H9 (cell line): ENCODE results near the gene TMEM254. TPM values are rescaled to one million over a fixed set of nuclear protein-coding genes. Genes with fewer than 3 reads are reported as not detected.

ENCODE experiments used
- DNase-seq: peaks from one replicate; pipeline ENCODE4 v3.0.0-alpha.2; 2017
- H2AFZ ChIP-seq: one replicate; pipeline ENCODE4 v1.6.1; 2013; ENCODE audit warnings: mild to moderate bottlenecking, low read length, control low read depth, moderate library complexity
- H2AK5ac ChIP-seq: 2 replicates; pipeline ENCODE4 v1.6.1; 2013; ENCODE audit warnings: low read length, control low read depth, mixed read lengths; ENCODE audit not compliant: insufficient read length
- H2BK120ac ChIP-seq: one replicate; pipeline ENCODE4 v1.6.1; 2013; ENCODE audit warnings: low read depth, mild to moderate bottlenecking, low read length, control low read depth, inconsistent platforms; ENCODE audit not compliant: poor library complexity, severe bottlenecking
- H2BK12ac ChIP-seq: 2 replicates; pipeline ENCODE4 v1.6.1; 2013; ENCODE audit warnings: low read length, control low read depth, mixed read lengths, low read depth; ENCODE audit not compliant: insufficient read length
- H2BK15ac ChIP-seq: 2 replicates; pipeline ENCODE4 v1.6.1; 2013; ENCODE audit warnings: low read depth, low read length, control low read depth
- H2BK20ac ChIP-seq: one replicate; pipeline ENCODE4 v1.6.1; 2013; ENCODE audit warnings: low read depth, mild to moderate bottlenecking, low read length, control low read depth, inconsistent platforms; ENCODE audit not compliant: poor library complexity, severe bottlenecking
- H2BK5ac ChIP-seq: 2 replicates; pipeline ENCODE4 v1.6.1; 2013; ENCODE audit warnings: low read length, control low read depth, mixed read lengths; ENCODE audit not compliant: insufficient read length
- H3K14ac ChIP-seq: 2 replicates; pipeline ENCODE4 v1.6.1; 2013; ENCODE audit warnings: low read length, control low read depth; ENCODE audit not compliant: insufficient read depth
- H3K18ac ChIP-seq: 2 replicates; pipeline ENCODE4 v1.6.1; 2013; ENCODE audit warnings: low read depth, mild to moderate bottlenecking, mixed read lengths, low read length, control low read depth; ENCODE audit not compliant: insufficient read length
- H3K23ac ChIP-seq: 2 replicates; pipeline ENCODE4 v1.6.1; 2013; ENCODE audit warnings: low read length, control low read depth, mixed read lengths, low read depth; ENCODE audit not compliant: insufficient read length
- H3K23me2 ChIP-seq: 2 replicates; pipeline ENCODE4 v1.6.1; 2013; ENCODE audit warnings: low read depth, mild to moderate bottlenecking, mixed read lengths, low read length, control low read depth; ENCODE audit not compliant: insufficient read length, poor library complexity, severe bottlenecking
- H3K27ac ChIP-seq: 2 replicates; pipeline ENCODE4 v1.5.1; 2013; ENCODE audit warnings: low read length, control low read depth, mixed read lengths, low read depth; ENCODE audit not compliant: insufficient read length
- H3K27me3 ChIP-seq: 2 replicates; pipeline ENCODE4 v1.6.1; 2013; ENCODE audit warnings: low read length, control low read depth, inconsistent platforms; ENCODE audit not compliant: insufficient read depth
- H3K4ac ChIP-seq: 2 replicates; pipeline ENCODE4 v1.6.1; 2013; ENCODE audit warnings: low read depth, mild to moderate bottlenecking, control low read depth, inconsistent platforms, low read length, moderate library complexity
- H3K4me1 ChIP-seq: 2 replicates; pipeline ENCODE4 v1.6.1; 2013; ENCODE audit warnings: low read length, control low read depth, inconsistent platforms; ENCODE audit not compliant: insufficient read depth
- H3K4me2 ChIP-seq: 2 replicates; pipeline ENCODE4 v1.6.1; 2013; ENCODE audit warnings: low read length, control low read depth, mixed read lengths; ENCODE audit not compliant: insufficient read length, insufficient read depth
- H3K56ac ChIP-seq: 2 replicates; pipeline ENCODE4 v1.6.1; 2013; ENCODE audit warnings: low read depth, mild to moderate bottlenecking, mixed read lengths, low read length, control low read depth; ENCODE audit not compliant: insufficient read length
- H3K79me1 ChIP-seq: 2 replicates; pipeline ENCODE4 v1.6.1; 2013; ENCODE audit warnings: low read depth, mild to moderate bottlenecking, moderate library complexity, low read length, control low read depth, inconsistent platforms; ENCODE audit not compliant: insufficient read depth, poor library complexity, severe bottlenecking
- H3K79me2 ChIP-seq: 2 replicates; pipeline ENCODE4 v1.6.1; 2013; ENCODE audit warnings: low read length, control low read depth, inconsistent platforms; ENCODE audit not compliant: insufficient read depth
- H3K9ac ChIP-seq: 2 replicates; pipeline ENCODE4 v1.6.1; 2013; ENCODE audit warnings: low read length, control low read depth, mixed read lengths; ENCODE audit not compliant: insufficient read length; ENCODE audit errors: extremely low read depth
- H3K9me3 ChIP-seq: one replicate; pipeline ENCODE4 v1.6.1; 2013; ENCODE audit warnings: low read depth, low read length, inconsistent platforms; ENCODE audit not compliant: control insufficient read depth
- H3T11ph ChIP-seq: one replicate; pipeline ENCODE4 v1.6.1; 2013; ENCODE audit warnings: mild to moderate bottlenecking, low read length, control low read depth, inconsistent platforms
- H4K20me1 ChIP-seq: one replicate; pipeline ENCODE4 v1.6.1; 2013; ENCODE audit not compliant: control insufficient read depth, insufficient read length, insufficient read depth
- H4K5ac ChIP-seq: 2 replicates; pipeline ENCODE4 v1.6.1; 2013; ENCODE audit warnings: low read depth, mild to moderate bottlenecking, mixed read lengths, low read length, control low read depth; ENCODE audit not compliant: insufficient read length
- H4K8ac ChIP-seq: replicated peaks from 2 replicates; pipeline ENCODE4 v1.6.1; 2013; ENCODE audit warnings: low read length, control low read depth, mixed read lengths, low read depth; ENCODE audit not compliant: insufficient read length
- H4K91ac ChIP-seq: 2 replicates; pipeline ENCODE4 v1.6.1; 2013; ENCODE audit warnings: low read depth, mild to moderate bottlenecking, moderate library complexity, mixed read lengths, low read length, control low read depth; ENCODE audit not compliant: insufficient read length
- H3K27ac Mint-ChIP-seq, 3 experiments: 2 replicates in 2 of 3; 3 replicates in 1 of 3; pipeline ENCODE4 v1.8.0; 2020 to 2021; ENCODE audit warnings: mixed read lengths in 3 of 3, mild to moderate bottlenecking in 1 of 3, moderate library complexity in 1 of 3
- H3K27me3 Mint-ChIP-seq: 2 replicates; pipeline ENCODE4 v1.8.0; 2021; ENCODE audit warnings: low read depth, mild to moderate bottlenecking, moderate library complexity, mixed read lengths
- H3K36me3 Mint-ChIP-seq, 3 experiments: 2 replicates in 2 of 3; 3 replicates in 1 of 3; pipeline ENCODE4 v1.8.0; 2020 to 2021; ENCODE audit warnings: low read depth in 3 of 3, mixed read lengths in 3 of 3; ENCODE audit not compliant: insufficient read depth in 1 of 3
- H3K4me1 Mint-ChIP-seq, 2 experiments: 2 replicates each; pipeline ENCODE4 v1.8.0; 2020; ENCODE audit warnings: mixed read lengths in 2 of 2
- H3K4me3 Mint-ChIP-seq, 2 experiments: 2 replicates in 1 of 2; 3 replicates in 1 of 2; pipeline ENCODE4 v1.8.0; 2020 to 2021; ENCODE audit warnings: mild to moderate bottlenecking in 2 of 2, mixed read lengths in 2 of 2, moderate library complexity in 1 of 2
- H3K9me3 Mint-ChIP-seq, 2 experiments: 2 replicates in 1 of 2; 3 replicates in 1 of 2; pipeline ENCODE4 v1.8.0; 2020; ENCODE audit warnings: mild to moderate bottlenecking in 2 of 2, mixed read lengths in 2 of 2, moderate library complexity in 1 of 2
- CTCF ChIP-seq: fragments of 200-600 bp; sonication (generic); conservative IDR thresholded peaks from 3 replicates; pipeline ENCODE4 v1.8.0; 2021; ENCODE audit warnings: antibody characterized with exemption, mild to moderate bottlenecking
- WGBS: extraction: QIAGEN DNeasy Blood & Tissue Kit; methylation state at CpG from one replicate; pipeline ENCODE4 v1.1.7; 2013; ENCODE audit warnings: missing lambda C conversion rate, low lambda C conversion rate, mixed read lengths; ENCODE audit not compliant: insufficient read length; ENCODE audit errors: extremely low coverage; 5-methylcytosine and 5-hydroxymethylcytosine counted together
- total RNA-seq: library from RNA; stranded (reverse); gene quantifications from 2 replicates; pipeline ENCODE4 v1.2.1, GENCODE V29; 2021

The TMEM254 gene
- total RNA-seq, 1 experiment from 2014 or later: 20.3 TPM

DNA sequence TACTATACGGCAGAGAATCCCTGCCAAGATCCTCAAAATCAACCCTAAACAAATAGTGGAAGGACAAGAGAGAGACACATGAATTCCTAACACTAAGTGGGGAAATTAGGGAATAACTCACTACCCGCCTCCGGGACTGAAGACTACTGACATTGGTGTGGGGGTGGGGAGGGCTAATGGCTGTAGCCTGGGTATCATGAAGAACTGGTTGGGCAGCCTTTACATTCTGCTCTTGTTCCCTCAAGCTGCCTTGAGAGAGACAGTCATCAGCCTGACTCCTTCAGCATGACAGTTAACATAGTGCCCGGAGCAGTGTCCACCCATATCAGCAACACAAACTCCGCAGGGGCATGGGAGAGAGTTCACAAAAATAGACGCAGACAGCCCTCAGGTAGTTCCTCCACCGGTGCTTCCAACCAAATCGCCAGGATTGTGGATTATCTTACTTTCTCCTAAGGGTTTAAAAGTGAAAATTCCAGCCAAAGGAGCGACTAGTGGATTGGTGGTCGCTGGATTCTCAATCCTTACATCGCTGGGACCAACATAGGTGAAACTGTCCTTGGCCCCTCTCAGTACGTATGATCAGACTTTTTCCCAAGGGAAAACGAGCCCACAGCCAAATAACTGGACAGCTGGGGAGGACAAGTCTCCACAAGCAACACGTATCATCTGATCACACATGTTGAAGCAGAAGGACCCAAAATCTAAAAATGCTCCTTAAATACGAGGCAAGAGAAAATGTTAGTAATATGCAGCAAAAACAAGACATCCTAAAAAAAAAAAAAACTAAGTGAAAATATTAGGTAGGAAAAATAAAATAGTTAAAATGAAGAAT is 22.6 kb downstream of the TMEM254 start:
- no peak overlapping the region for H3K4me3 Mint-ChIP-seq
- H3K36me3 Mint-ChIP-seq: no peaks in the 10 kb centered on the region

More for the DNA sequence above, 22.6 kb downstream of the TMEM254 start:
- Histone ChIP-seq H2BK15ac (no peak overlapping the region), H2BK120ac (no peak overlapping the region), H3K9me3 (no peaks in the 10 kb centered on the region), H4K20me1 (no peaks in the 10 kb centered on the region), H3T11ph (no peak overlapping the region), H2BK5ac (no peak overlapping the region), H2BK20ac (no peak overlapping the region), H3K56ac (no peak overlapping the region), H4K91ac (no peak overlapping the region), H3K4me1 (peaks cover 7% of the 10 kb centered on the region), H2AK5ac (no peak overlapping the region), H3K18ac (no peak overlapping the region), H3K27ac (no peak overlapping the region), H3K4ac (no peak overlapping the region), H4K8ac (no peak overlapping the region), H3K4me2 (no peak overlapping the region), H3K27me3 (no peaks in the 10 kb centered on the region), H4K5ac (no peak overlapping the region), H2AFZ (no peak overlapping the region), H3K79me1 (no peaks in the 10 kb centered on the region), H3K14ac (no peak overlapping the region), H3K23me2 (no peaks in the 10 kb centered on the region), H2BK12ac (no peak overlapping the region), H3K9ac (no peak overlapping the region), H3K79me2 (no peaks in the 10 kb centered on the region), H3K23ac (no peak overlapping the region)
- WGBS: no CpG with 5 or more reads among the region's 15 CpGs
- no peaks in the 10 kb centered on the region; a peak in 1 of 5 replicates for H3K9me3 Mint-ChIP-seq
- H3K27me3 Mint-ChIP-seq: peaks cover 10% of the 10 kb centered on the region
- H3K27ac Mint-ChIP-seq: peak overlapping the region in 1 of 3 experiments; percentile 14; a peak in 1 of 7 replicates
- peaks cover 32 to 48% of the 10 kb centered on the region in 2 experiments for H3K4me1 Mint-ChIP-seq
- peak; percentile 32 for DNase-seq
- TF ChIP-seq CTCF: no peak
